ENCODE results near the gene COTL1.

DNA sequence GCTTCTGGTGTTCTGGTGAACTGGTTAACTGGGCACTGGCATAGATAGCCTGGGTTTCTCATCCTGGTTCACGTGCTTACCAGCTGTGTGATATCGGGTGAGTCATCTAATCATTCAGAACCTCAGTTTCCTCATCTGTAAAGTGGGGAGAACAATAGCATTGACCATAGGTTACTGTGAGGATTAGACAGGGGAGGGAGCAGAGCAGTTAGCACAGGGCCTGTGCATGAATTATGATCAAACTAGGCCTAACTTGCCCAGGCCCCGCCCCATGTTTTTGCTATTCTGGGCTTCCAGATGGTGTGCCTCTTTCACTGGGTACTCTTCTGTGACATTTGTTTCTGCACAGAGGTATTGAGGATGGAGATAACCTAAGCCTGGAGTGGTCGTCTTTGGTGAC, 25.8 kb upstream of the COTL1 start:
- TF ChIP-seq, protein P1, sequence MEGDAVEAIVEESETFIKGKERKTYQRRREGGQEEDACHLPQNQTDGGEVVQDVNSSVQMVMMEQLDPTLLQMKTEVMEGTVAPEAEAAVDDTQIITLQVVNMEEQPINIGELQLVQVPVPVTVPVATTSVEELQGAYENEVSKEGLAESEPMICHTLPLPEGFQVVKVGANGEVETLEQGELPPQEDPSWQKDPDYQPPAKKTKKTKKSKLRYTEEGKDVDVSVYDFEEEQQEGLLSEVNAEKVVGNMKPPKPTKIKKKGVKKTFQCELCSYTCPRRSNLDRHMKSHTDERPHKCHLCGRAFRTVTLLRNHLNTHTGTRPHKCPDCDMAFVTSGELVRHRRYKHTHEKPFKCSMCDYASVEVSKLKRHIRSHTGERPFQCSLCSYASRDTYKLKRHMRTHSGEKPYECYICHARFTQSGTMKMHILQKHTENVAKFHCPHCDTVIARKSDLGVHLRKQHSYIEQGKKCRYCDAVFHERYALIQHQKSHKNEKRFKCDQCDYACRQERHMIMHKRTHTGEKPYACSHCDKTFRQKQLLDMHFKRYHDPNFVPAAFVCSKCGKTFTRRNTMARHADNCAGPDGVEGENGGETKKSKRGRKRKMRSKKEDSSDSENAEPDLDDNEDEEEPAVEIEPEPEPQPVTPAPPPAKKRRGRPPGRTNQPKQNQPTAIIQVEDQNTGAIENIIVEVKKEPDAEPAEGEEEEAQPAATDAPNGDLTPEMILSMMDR (IDR thresholded peaks at IDR 0.05) = no peak
- no peak for TF ChIP-seq POLR2A (IDR thresholded peaks at IDR 0.05)
